B cell (primary cell): ENCODE measurements around the gene MYLK4.

Source experiments
- EZH2 ChIP-seq: IDR thresholded peaks from 2 replicates; pipeline ENCODE4 v1.6.1; 2012; ENCODE audit warnings: borderline replicate concordance, low read depth, mild to moderate bottlenecking, moderate library complexity, low read length; ENCODE audit not compliant: insufficient read depth, poor library complexity, severe bottlenecking
- TF ChIP-seq, protein P1 (sequence below): fragments of 200-600 bp; IDR thresholded peaks from one replicate; pipeline ENCODE4 v1.8.0; 2022; ENCODE audit warnings: antibody characterized with exemption, mild to moderate bottlenecking

- TF ChIP-seq, protein P1, sequence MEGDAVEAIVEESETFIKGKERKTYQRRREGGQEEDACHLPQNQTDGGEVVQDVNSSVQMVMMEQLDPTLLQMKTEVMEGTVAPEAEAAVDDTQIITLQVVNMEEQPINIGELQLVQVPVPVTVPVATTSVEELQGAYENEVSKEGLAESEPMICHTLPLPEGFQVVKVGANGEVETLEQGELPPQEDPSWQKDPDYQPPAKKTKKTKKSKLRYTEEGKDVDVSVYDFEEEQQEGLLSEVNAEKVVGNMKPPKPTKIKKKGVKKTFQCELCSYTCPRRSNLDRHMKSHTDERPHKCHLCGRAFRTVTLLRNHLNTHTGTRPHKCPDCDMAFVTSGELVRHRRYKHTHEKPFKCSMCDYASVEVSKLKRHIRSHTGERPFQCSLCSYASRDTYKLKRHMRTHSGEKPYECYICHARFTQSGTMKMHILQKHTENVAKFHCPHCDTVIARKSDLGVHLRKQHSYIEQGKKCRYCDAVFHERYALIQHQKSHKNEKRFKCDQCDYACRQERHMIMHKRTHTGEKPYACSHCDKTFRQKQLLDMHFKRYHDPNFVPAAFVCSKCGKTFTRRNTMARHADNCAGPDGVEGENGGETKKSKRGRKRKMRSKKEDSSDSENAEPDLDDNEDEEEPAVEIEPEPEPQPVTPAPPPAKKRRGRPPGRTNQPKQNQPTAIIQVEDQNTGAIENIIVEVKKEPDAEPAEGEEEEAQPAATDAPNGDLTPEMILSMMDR, result no peak
- TF ChIP-seq EZH2, result no peak
Measured at GRCh38 chr6:2665146-2666070, 85.3 kb downstream of the MYLK4 start.
